Cerebellar cortex (tissue), 1 donor: ENCODE measurements around the gene RYR2.
"Not testable (repeated sequence)": the region's sequence is repeated elsewhere in the genome, so short reads cannot be mapped to it uniquely, and the experiment has no call there.

ENCODE experiments used
- DNase-seq: peaks from one replicate; pipeline ENCODE4 v3.0.0-alpha.2; 2015; ENCODE audit warnings: low spot score

RYR2 gene

GRCh38 chr1:237794071-237794470, 752.1 kb downstream of the RYR2 start:
- DNase-seq, result no peak

- no peak for DNase-seq
Measured at GRCh38 chr1:237795558-237795957, 753.6 kb downstream of the RYR2 start.

- DNase-seq, result peak; percentile 57
Measured at GRCh38 chr1:237799762-237800474, 757.9 kb downstream of the RYR2 start.

- no peak for DNase-seq
Measured at GRCh38 chr1:237804516-237804915, 762.5 kb downstream of the RYR2 start.

GRCh38 chr1:237809099-237809498, 767.1 kb downstream of the RYR2 start:
- no peak for DNase-seq

- DNase-seq, result no peak
Measured at GRCh38 chr1:237811633-237812032, 769.6 kb downstream of the RYR2 start.

GRCh38 chr1:237812061-237812460, 770.1 kb downstream of the RYR2 start:
- DNase-seq, result no peak

GRCh38 chr1:237814319-237814924, 772.4 kb downstream of the RYR2 start:
- peak; percentile 15 for DNase-seq

- DNase-seq, result no peak
Measured at GRCh38 chr1:237817277-237817676, 775.3 kb downstream of the RYR2 start.

GRCh38 chr1:237820634-237821033, 778.6 kb downstream of the RYR2 start:
- DNase-seq, result not testable (repeated sequence)

- DNase-seq, result no peak
Measured at GRCh38 chr1:237832858-237833257, 790.9 kb downstream of the RYR2 start.

GRCh38 chr1:237834048-237834447, 792.1 kb downstream of the RYR2 start:
- no peak for DNase-seq

- no peak for DNase-seq
Measured at GRCh38 chr1:237834461-237834860, 792.5 kb downstream of the RYR2 start.

- no peak for DNase-seq
Measured at GRCh38 chr1:237838320-237838719, 796.3 kb downstream of the RYR2 start.

- DNase-seq, result no peak
Measured at GRCh38 chr1:237838904-237839534, 797.0 kb downstream of the RYR2 start.

- DNase-seq, result no peak
Measured at GRCh38 chr1:237841485-237841884, 799.5 kb downstream of the RYR2 start.

- not testable (repeated sequence) for DNase-seq
Measured at GRCh38 chr1:237843516-237843915, 801.5 kb downstream of the RYR2 start.

GRCh38 chr1:237851210-237851845, 809.3 kb downstream of the RYR2 start:
- peak; percentile 38 for DNase-seq

- no peak for DNase-seq
Measured at GRCh38 chr1:237852342-237852741, 810.4 kb downstream of the RYR2 start.

GRCh38 chr1:237857455-237857854, 815.5 kb downstream of the RYR2 start:
- no peak for DNase-seq

GRCh38 chr1:237858992-237859391, 817.0 kb downstream of the RYR2 start:
- DNase-seq, result no peak

- DNase-seq, result no peak
Measured at GRCh38 chr1:237861944-237862343, 820.0 kb downstream of the RYR2 start.

GRCh38 chr1:237863234-237863633, 821.2 kb downstream of the RYR2 start:
- no peak for DNase-seq
